NAMALWA (cell line): ENCODE data around the gene IGSF21.

Source experiments
- DNase-seq: peaks from one replicate; pipeline ENCODE4 v3.0.0-alpha.2; 2015; ENCODE audit warnings: low spot score

The IGSF21 gene

DNA sequence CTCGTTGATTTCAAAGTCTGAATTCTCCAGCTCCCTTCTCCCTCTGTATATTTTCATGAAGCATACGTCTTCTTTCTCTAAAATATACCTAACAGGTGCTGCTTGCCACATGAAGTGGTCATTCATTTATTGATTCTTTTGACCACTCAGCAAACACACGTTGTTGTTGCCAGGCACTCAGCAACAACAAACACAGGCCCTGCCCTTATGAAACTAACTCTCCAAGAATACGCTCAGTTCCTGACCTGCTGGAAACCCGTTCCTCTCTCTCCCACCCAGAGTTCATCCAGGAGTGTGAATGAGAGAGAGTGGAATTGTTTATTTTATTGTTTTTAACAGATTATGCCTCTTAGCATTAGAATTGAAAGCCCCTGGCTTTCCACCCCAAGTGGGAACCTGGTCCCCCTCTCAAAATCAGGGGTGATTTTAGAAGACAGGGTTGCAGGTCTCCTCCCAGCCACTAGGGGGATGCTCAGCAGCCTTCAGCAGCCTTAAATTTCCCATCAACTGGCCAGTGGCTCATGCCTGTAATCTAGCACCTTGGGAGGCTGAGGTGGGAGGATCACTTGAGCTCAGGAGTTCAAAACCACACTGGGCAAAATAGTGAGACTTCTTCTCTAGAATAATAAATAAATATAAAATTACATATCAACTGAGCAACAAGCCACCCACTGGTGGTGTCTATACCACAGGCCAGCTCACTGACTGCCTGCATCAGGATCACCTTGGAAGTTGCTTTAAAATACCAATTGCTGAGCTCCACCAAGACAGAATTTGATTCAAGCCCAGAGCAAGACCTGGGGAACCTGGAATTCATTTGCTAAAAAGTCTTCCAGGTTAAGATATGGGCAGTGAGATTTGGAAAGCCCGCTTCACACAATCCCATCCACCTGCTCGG is 192.1 kb downstream of the IGSF21 start:
- DNase-seq = peak; percentile 62

DNA sequence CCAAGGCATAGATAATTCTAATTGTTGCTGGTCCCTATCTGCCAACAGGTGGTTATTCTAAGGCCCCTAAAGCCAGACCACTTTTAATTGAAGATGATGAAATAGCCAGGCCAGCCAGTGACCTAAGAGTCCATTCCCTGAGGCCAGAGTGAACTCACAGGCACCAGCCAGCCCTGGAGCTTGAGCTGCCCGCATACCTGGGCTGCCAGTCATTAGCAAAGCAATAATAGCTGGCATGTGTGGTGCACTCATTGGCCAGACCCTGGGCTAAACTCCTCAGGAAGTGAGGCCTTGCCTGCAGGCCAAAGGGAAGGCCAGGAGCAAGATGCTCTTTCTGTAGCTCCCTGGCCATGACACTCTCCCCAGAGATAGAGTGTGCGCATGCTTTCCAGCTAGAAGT is 192.8 kb downstream of the IGSF21 start:
- no peak for DNase-seq

DNA sequence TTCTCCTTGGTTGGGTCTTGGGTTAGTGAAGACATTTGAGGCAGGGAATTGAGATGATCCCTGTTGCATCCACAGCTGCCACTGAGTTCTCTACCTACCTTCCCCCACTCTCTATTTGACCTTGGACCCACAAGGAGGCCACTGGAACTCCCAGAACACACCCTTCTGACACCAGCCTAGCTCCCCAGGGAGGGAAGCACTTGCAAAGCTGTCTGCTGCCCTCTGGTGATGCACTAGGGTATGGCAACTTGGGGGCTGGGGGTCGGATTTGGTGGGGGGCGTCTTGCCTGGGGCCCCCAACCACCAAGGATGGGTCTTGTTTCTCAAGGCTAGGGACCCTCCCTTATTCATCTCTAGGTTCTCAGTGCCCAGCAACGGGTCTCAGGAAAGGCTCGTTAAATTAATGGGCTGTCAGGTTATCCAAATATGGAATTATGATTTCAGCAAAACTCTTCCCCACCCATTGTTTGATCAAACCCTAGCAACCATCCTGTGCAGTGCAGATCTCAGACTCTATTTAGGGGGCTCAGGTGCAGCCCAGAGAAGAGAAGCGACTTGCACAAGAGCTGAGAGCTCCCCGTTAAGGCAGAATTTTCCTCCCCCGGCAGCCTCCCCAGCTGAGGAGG is 195.3 kb downstream of the IGSF21 start:
- peak; percentile 43 for DNase-seq

DNA sequence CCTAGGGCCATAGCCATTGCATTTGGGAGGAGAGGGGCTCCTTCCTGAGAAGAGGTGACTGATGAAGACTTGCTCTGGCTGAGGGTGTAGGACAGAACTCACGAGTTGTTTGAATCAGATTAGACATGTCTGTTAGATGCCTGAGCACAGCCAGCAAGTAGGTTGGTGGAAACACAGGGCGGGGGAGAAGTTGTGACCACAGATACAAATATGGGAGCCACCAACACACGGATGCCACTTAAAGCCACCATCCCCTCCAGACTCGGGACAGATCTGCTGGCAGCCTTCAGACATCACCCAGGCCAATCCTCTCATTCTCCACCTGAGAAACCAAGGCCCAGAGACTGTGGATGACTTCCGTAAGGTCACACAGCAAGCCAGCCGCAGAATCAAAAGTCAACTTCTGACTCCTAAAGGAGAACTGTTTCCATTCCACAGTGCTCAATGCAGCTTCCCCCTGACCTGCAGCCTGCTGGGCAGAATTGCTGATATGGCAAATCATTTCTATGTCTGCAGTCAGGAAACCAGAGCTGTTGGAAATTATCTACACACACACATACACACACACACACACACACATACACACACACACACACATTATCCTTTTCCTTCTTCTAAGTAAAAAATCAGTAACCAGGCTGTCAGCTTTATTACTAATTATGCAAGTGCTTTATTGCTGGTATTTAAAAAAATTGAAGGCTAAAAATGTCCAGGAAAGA is 196.7 kb downstream of the IGSF21 start:
- DNase-seq = no peak

DNA sequence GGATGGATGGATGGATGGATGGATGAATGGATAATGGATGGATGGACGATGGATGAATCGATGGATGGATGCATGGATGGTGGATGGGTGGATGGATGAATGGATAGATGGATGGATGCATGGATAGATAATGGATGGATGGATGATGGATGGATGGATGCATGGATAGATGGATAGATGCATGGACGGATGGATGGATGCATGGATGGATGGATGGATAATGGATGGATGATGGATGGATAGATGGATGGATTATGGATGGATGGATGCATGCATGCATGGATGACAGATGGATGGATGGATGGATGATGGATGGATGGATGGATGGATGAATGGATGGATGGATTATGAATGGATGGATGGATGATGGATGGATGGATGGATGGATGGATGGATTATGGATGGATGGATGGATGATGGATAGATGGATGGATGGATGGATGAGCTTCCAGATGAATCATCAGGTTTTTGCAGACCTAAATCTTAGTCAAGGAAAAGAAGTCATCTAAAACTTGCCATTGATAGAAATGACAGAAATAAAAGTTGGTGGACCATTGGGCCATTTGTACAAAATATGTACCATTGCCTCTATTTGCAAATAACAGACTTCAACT is 197.7 kb downstream of the IGSF21 start:
- DNase-seq = no peak

DNA sequence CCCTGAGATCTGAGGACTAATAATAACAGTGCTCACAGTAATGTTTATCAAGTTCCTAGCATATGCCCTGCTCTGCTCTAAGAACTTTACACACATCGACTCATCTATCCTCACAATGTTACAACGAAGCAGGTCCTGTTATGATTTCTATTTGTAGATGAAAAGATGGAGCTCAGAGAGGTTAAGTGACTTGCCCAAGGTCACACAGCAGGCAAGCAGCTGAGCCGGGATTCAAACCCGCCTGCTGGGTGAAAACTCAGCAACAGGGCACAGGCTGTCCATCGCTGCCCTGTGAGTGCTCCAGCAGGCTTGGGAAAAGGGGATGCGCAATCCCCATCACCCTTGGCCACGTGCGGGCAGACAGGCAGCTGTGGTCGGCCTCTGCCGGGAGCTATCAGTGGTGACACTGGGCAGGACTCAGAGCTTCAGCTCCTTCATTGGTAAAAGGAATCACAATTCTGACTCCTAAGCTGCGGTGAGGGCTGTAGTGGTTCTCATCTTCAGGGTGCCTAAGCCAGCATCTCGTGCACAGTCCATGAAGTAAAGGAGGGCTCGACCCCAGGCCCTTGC is 199.8 kb downstream of the IGSF21 start:
- no peak for DNase-seq

DNA sequence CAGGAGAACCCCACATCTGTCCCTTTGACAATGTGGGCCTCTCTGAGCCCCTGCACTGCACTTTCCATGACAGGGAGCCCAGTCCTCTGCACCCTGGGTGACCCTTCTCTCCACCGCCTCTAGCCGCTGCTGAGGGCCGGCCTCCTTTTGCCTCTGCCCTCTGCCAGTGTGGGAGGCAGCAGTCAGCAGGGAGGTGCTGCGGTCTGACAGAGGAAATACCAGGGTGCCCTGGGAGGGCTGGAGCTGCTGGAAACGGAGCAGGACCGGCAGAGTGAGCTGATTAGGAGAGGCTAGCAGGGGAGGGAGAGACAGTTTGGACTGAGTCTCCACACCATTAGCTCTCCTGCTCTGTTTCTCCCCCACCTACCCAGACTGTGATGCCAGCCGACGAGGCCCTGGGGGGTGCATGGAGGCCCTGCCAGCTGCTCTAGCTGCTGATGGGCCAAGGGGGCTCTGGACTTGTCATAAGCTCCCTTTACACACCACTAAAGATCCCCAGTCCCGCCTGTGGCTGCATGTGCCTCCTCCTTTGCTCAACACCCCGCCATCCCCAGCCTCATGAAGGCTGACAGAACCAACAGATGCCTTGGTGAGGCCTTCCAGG is 202.1 kb downstream of the IGSF21 start:
- no peak for DNase-seq

DNA sequence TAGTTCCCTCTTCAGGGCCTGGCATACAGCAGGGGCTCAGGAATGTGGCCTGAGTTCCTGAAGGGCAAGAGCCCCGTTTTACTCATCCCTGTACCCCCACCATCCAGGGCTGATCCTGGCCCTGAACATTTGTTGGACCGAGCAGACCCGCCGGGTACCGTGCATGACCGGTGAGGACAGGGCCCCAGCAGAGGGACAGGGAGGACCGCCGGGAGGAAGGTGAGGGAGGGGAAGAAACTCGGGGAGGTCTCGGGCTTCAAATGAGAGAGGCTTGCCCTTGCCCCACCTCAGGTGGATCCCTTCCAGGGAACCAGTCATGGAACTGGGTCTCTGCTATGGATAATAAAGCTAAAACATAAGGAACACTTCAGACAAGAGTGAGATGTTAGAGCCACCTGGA is 205.4 kb downstream of the IGSF21 start:
- DNase-seq = no peak

DNA sequence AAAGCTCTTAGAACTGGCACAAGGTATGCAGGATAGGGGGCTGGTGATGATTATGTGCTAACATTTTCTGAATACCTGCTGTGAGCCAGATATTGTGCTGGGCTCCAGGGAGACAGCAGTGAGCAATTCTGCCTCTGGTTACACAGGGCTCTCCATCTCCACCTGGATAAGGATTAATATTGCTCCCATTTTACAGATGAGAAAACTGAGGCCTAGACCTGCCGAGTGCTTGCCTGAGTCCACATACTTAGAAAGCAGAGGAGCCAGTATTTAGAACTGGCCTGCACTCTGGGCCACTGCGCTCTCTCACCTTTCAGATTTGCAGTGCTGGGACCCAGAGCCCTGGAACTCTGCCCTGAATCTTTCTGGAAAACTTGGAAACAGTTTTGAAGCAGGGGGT is 205.9 kb downstream of the IGSF21 start:
- DNase-seq = no peak

DNA sequence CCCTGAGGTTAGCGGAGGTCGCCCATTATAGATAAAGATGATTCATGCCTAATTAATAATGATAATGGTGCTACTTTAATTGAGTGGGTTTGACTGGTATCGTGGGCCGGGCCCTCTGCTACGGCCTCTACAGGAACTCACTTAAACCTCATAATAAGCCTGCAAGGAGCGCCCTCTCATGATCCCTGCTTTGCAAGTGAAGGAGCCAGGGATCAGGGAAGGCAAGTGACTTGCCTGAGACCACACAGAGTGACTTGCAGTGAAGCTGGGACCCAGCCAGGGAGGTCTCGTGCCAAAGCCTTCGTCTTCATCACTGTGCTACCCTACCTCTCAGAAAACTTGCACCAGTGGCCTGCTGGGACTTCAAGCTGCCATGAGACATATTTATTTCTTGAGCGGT is 206.8 kb downstream of the IGSF21 start:
- DNase-seq = no peak

DNA sequence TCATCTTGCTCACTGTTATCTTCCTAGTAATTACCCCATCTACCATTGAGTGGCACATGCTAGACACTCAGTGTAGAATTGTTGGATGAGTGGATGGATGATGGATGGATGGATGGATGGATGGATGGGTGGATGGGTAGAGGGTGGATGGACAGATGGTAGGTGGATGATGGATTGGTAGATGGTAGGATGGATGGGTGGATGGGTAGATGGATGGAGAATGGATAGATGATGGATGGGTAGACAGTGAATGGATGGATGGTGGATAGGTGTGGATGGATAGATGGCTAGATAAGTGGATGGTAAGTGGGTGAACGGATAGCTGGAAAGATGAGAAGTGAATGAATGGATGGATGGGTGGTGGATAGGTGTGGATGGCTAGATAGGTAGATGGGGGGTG is 207.9 kb downstream of the IGSF21 start:
- DNase-seq = no peak

DNA sequence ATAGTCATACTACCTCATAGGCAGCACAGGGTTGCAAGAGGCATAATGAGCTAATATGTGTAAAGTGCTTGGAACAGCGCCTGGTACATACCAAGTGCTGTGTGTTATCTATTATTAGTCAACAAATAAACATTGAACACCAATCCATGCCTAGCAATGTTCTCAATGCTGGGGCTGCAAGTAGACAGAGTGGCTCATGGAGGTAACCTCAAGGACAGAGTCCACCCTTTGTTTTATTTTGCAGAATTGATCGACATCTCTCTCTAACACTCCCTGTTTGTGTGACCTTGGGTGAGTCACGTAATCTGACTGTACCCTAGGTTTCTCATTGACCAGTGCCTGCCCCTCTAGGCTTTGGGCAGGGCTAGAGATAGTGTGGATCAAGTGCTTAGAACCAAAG is 209.2 kb downstream of the IGSF21 start:
- no peak for DNase-seq

DNA sequence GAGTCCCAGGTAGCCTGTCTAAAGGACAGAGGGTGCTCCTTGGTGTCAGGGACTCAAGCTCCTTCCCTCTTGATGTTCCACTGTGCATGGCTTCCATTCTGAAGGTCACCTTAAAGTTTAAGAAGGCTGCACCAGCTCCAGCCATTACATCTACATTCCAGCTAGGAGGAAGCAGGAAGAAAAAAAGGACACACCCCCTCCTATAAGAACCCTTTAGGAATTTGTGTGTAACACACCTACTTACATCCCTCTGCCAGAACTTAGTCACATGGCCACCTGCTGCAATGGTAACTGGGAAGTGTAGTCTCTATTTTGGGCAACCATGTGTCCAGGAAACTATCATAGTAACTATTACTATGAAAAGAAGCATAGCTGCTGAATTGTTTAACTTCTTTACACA is 211.5 kb downstream of the IGSF21 start:
- no peak for DNase-seq

DNA sequence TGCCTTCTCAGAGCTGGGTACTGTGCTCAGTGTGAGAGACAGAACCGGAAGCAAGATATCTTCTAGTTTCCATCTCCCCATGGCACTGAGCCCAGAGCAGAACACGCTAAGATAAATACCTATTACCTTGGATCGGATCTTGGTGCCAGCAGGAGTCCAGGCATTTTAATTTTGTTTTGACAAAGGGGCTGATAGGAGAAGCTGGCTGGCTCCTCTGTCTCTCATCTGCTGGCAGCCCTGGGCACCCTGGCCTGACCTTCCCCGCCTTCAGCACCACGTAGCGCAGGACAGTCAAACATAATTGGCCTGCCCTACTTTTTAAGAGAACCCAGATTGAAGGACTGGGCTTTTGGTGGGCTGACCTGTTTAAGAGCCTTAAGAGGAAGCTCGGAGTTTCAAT is 212.5 kb downstream of the IGSF21 start:
- DNase-seq = no peak

DNA sequence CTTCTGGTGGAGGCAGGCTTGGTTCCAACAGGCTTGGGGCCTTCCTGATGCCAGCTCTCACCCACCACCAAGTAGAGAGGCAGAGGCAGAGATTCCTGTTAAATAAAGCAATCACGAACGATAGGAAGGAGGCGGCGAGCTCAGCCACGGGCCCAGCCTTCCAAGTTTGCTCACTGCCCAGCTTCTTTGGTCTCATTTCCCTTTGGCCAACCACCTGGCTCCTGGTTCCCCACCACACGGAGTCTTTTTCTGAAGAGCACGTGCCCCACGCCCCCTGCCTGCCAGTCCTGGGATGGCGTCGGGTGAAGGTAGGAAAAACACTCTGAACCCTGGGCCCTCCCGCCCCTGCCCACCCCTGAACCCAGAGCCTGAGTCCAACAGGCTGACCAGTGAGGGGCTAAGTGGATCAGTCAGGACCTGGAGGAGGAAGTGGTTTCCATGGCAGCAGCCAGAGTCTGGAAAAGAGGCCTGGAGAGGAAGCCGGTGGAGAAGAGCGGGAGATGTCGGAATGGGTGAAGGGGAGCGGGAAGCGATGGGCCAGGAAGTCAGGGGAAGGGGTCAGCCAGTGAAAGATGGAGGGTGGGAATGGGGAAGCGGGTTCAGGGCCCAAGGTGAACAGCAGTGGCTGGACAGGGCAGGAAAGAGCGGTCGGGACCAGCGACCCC is 214.9 kb downstream of the IGSF21 start:
- DNase-seq = peak; percentile 46

DNA sequence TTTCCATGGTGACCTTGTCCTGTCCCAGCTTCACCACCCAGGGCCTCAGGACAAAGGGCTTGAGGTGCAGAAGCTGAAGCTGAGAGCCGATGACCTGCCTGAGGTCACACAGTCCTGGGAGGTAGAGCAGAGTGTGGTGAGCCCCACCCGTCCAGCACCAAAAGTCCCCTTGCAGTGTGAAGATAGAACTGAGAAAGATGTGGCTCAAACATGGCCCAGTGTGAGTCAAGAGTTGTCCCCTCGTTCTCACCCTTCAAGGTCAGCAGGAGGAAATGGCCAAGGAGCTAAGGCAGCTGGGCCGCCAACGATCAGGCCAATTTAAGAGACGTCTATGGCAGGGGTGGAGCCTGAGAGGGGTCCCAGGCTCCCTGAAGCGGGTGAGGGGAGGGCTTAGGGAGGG is 215.7 kb downstream of the IGSF21 start:
- DNase-seq = no peak

DNA sequence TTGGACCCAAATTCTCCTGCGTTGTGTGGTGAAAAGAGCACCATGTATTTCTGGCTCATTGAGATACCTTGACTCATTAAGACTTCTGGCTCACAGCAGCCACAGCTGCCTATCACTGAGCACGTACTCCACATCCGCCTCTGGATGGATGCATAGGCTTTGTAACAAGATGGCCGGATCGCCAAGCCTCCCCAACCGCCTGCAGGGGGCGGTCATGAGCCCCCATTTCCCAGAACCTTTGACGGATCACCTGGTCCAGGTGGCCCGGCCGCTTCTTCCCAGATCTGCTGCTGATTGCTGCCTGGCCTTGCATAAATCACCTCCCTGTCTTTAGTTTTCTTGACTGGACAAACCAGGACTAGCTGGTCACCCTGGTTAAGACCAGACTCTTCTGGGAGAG is 216.6 kb downstream of the IGSF21 start:
- no peak for DNase-seq

DNA sequence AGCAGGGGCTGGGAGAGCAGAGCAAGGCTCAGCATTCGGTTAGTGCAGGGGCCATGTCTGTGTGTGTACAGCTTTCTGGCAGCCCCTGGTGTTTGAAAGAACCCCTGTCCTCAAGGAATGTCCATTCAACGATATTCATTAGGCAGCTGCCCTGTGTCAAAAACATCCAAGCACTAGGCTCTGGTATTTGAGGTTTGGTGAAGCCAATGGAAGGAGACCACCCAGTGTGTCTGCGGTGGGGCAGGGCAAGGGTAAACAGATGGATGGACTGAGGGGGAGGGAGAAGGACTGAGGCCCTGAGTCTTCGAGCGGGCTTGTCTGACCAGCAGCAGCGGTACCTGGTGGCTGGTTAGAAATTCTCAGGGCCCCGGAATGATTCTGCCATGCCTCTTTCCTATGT is 217.5 kb downstream of the IGSF21 start:
- no peak for DNase-seq

DNA sequence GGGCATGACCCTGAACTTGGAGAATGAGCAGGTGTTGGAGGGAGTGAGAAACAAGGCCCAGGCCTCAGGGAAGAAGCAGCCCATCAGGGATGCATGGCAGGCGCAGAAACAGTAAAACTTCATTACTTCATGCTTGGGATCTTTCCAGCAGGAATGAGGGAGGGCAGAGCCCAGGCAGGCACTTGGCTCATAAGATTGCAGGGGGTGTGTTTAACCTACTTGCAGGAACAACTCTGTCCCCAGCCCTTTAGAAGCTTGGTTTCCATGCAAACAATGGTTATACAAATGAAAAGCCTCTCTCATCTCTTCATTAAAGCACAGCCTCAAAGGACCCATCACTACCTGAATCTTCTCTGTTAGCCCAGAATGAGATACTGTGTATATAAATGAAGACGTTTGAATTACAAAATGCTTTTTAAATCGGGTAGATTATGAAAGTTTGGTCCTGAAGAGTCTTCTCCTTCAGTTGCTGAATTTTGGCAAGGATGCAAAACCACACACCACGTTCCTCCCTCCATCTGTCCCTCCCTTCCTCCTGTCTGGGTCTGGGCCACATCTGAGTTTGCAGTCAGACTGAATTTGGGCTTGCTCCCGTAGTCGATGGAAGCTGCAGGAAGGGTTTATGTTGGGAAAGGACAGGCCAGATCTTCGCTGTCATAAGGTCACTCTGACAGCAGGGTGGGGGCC is 218.8 kb downstream of the IGSF21 start:
- no peak for DNase-seq

DNA sequence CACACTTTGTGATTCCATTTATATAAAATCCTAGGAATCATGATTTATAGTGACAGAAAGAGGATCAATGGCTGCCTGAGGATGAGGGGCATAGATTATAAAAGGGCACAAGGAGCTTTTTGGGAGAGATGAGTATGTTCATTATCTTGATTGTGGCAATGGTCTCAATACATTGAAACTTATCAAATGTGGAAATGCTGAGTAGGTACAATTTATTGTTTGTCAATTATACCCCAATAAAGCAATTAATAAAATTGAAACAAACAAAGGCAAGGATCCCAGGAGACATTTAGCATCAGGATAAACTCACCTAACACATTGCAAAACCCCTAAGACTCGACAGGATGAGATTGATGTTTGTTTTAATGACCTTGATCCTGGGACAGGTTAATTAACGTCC is 220.1 kb downstream of the IGSF21 start:
- DNase-seq = no peak

DNA sequence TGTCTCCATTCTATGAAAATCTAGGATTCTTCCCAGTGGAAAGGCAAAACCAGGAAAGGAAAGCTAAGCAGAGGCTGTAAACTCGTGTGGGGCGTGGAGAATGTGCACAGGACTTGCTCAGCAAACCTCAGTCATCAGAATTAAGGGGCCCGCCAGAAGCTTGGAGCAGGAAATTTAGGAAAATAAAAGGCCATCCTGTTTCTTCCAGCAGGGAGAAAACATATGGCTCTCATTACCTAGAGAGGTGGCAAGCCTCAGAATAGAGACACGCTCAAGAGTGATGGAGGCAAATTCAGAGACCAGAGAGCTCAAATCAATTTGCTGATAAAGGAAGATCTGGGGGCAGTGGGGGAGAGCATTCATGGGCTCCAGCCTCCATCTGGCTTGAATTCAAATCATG is 221.2 kb downstream of the IGSF21 start:
- DNase-seq = no peak
